ENCODE measurements around the gene KLK12.

The KLK12 gene

DNA sequence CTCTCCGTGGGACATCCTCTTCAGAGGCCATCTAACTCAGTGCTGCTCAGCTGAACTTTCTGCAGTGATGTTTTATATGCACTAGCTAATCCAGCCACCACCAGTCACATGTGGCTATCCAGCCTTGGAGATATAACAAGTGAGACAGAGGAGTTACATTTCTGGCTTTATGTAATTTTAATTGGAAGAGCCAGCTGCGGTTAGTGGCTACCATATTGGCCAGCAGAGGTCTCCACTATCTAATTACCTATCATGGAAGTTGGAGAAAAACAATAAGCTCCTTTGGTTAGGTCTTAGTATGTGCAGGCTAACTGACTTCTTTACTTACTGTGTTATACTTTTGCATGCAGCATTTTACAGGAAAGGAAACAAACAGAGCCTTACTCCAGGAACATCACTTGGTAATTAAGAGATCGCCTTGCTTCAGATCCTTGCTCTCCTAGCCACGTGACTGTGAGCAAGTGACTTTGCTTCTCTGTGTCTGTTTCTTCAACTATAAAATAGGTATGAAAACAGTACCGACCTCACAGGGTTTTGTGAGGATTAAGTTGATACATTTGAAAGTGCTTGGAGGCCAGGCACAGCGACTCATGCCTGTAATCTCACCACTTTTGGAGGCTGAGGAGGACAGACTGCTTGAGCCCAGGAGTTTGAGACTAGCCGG is 13.7 kb downstream of the KLK12 start:
- Histone ChIP-seq H3K27ac (ENCODE audit: low read depth, low read length) (no peak overlapping the region), H3K4me1 (ENCODE audit: control insufficient read depth in 5 of 5, insufficient read depth in 5 of 5, low read length in 5 of 5) (peaks cover 0 to 25% (median 20%) of the 10 kb centered on the region in 5 donors), H3K9me3 (ENCODE audit: control insufficient read depth in 5 of 5, low read length in 5 of 5) (no peaks in the 10 kb centered on the region), H3K36me3 (ENCODE audit: control insufficient read depth in 5 of 5, insufficient read depth in 5 of 5, low read length in 5 of 5) (no peaks in the 10 kb centered on the region), H3K27me3 (ENCODE audit: control insufficient read depth in 5 of 5, insufficient read depth in 4 of 5, low read length in 5 of 5) (peaks cover 36 to 68% (median 50%) of the 10 kb centered on the region in 5 donors), H3K4me3 (ENCODE audit: low read depth in 1 of 5, low read length in 5 of 5) (no peak overlapping the region), H3K9ac (ENCODE audit: low read length in 5 of 5) (no peak overlapping the region)

DNA sequence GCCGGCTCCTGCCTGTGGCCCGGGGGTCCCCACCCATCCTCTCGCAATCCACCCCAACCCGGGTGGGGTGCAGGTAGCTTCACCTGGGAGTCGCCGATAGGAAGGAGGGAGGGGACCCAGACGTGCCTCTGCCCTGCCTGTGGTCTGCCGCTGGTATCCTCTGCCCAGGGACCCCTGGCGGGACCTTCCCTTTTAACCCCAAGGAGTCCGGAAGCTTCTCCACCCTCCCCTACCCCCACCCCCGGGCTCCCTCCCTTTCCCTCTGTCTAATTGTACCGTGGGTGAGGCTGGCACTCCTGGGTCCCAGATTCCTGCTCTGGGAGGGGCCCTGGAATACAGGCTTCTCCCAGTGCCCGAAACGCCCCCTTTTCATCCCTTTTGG is 15.3 kb downstream of the KLK12 start, which contains the start of gene KLK10:
TSS of gene KLK10 (minus strand) at position 166 of the 382 bp plus-strand sequence. CDS start 579 bp downstream, outside the sequence.
- Histone ChIP-seq H3K4me1 (ENCODE audit: control insufficient read depth in 5 of 5, insufficient read depth in 5 of 5, low read length in 5 of 5) (peaks cover 0 to 25% (median 20%) of the 10 kb centered on the region in 5 donors), H3K27ac (ENCODE audit: low read depth, low read length) (no peak within 1 kb of the TSS), H3K4me3 (ENCODE audit: low read depth in 1 of 5, low read length in 5 of 5) (peak within 1 kb of the TSS in 2 of 5 donors; percentile 18 to 50), H3K36me3 (ENCODE audit: control insufficient read depth in 5 of 5, insufficient read depth in 5 of 5, low read length in 5 of 5) (no peaks in the 10 kb centered on the region), H3K27me3 (ENCODE audit: control insufficient read depth in 5 of 5, insufficient read depth in 4 of 5, low read length in 5 of 5) (peaks cover 36 to 67% (median 54%) of the 10 kb centered on the region in 5 donors), H3K9me3 (ENCODE audit: control insufficient read depth in 5 of 5, low read length in 5 of 5) (no peaks in the 10 kb centered on the region), H3K9ac (ENCODE audit: low read length in 5 of 5) (no peak within 1 kb of the TSS)

DNA sequence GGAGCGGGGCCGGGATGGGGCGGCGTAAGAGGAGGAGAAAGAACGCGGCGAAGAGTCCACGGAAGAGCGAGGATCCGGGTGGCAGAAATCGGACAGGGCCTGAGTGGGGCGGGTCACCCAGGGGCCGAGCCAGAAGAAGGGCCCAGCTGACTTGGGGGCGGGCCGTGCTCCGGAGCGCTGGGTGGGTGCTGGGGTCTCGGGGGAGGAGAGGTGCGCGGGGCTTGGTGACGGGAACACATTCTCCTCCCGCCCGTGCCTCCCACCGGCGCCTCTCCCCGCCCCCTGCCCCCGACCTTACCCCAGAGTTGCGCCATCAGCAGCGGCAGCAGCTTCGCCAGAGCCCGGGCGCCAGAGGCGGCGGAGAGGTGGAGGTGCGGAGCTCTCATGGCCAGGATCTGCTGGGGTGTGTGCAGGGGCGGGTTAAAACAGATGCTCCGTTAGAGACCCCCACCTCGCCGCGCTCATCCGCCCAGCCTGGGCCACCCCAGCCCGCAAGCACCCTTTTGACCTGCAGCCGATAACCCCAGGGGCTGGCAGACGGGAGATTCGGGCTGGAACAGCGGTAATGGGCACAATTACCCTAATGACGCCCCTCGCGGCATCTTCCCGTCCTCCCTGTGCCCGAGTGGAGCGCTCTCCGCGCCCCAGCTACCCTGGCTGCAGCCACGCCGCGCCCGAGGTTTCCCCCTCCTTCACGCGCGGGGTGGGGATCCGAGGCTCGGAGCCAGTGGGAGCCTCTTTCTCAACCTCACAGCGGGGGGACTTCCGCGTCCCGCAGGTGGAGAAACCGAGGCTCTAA is 15.9 kb downstream of the KLK12 start:
- Histone ChIP-seq H3K4me3 (ENCODE audit: low read depth in 1 of 5, low read length in 5 of 5) (peak overlapping the region in 2 of 5 donors; percentile 18 to 50), H3K27ac (ENCODE audit: low read depth, low read length) (no peak overlapping the region), H3K36me3 (ENCODE audit: control insufficient read depth in 5 of 5, insufficient read depth in 5 of 5, low read length in 5 of 5) (no peaks in the 10 kb centered on the region), H3K27me3 (ENCODE audit: control insufficient read depth in 5 of 5, insufficient read depth in 4 of 5, low read length in 5 of 5) (peaks cover 39 to 67% (median 54%) of the 10 kb centered on the region in 5 donors), H3K9me3 (ENCODE audit: control insufficient read depth in 5 of 5, low read length in 5 of 5) (no peaks in the 10 kb centered on the region), H3K4me1 (ENCODE audit: control insufficient read depth in 5 of 5, insufficient read depth in 5 of 5, low read length in 5 of 5) (peaks cover 0 to 25% (median 20%) of the 10 kb centered on the region in 5 donors), H3K9ac (ENCODE audit: low read length in 5 of 5) (no peak overlapping the region)

DNA sequence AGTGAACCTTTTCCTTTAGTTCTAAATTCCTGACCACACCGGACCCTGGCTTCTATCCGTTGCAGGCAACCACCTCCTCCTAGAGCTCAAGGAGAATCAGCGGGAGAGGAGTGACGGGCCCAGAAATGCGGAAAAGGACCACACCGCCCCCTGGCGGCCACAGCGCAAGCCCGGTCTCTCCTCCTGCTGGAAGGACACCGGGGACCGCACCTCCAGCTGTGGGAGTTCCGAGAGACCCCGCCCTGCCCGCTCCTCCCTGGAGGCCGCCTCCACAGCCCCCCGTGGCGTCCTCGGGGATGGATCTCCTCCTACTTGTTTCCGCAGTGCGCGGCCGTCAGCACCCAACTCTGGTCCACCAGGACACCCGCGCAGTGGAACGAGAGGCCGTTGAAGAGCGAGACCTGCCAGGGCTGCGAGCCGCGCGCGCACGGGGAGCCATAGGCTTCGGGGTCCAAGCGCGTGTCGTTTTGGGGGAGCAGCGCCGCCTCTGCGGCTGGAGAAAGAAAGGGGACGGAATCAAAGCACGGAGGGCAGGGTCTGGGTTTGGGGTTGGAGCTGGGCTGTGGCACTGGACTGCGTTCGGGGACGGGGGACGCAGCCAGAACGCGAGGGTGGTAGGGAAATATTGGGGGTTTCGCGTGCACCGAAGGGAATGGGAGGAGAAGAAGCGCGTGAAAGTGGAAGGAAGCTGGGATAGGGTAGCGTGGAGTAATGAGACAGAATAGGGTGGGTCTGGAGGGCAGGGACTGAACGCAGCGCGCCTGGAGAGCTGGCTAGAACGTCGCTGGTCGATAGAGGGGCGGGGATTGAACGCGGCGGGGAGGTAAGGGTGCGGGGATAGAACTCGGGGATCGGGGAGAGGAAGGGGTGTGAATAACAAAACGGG is 17.8 kb downstream of the KLK12 start:
- H3K27me3 ChIP-seq (ENCODE audit: control insufficient read depth in 5 of 5, insufficient read depth in 4 of 5, low read length in 5 of 5) = peaks cover 36 to 63% (median 49%) of the 10 kb centered on the region in 5 donors
- no peak overlapping the region for H3K9ac ChIP-seq (ENCODE audit: low read length in 5 of 5)
- no peaks in the 10 kb centered on the region for H3K36me3 ChIP-seq (ENCODE audit: control insufficient read depth in 5 of 5, insufficient read depth in 5 of 5, low read length in 5 of 5)
- no peak overlapping the region for H3K27ac ChIP-seq (ENCODE audit: low read depth, low read length)
- peaks cover 0 to 25% (median 20%) of the 10 kb centered on the region in 5 donors for H3K4me1 ChIP-seq (ENCODE audit: control insufficient read depth in 5 of 5, insufficient read depth in 5 of 5, low read length in 5 of 5)
- H3K4me3 ChIP-seq (ENCODE audit: low read depth in 1 of 5, low read length in 5 of 5) = peak overlapping the region in 3 of 5 donors; percentile 34 to 54 (median 42)
- H3K9me3 ChIP-seq (ENCODE audit: control insufficient read depth in 5 of 5, low read length in 5 of 5) = no peaks in the 10 kb centered on the region

DNA sequence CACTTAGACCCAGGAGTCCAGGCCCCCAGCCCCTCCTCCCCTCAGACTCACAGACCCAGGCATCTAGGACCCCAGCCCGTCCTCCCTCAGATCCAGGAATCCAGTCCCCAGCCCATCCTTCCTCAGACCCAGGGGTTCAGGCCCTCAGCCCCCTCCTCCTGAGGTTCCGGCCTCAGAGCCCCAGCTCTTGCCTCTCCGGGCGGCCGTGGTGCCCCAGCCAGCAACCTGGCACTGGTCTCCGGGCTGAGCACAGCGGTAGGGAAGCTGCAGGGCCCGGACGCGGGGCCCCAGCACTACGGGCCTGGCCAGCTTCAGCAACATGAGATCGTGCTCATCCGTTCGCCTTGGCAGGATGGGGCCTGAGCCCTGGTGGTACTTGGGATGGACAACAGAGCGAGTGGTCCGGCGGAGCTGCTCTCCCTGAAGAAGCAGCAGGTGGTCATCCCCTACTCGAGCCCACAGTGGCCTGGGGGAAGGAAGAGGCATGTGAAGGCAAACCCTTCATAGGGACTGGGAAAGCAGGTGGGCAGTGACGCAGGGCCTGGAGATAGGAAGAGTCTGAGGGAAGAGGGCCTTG is 19.0 kb downstream of the KLK12 start:
- no peak overlapping the region for H3K9ac ChIP-seq (ENCODE audit: low read length in 5 of 5)
- H3K4me3 ChIP-seq (ENCODE audit: low read depth in 1 of 5, low read length in 5 of 5) = no peak overlapping the region
- no peak overlapping the region for H3K27ac ChIP-seq (ENCODE audit: low read depth, low read length)
- no peaks in the 10 kb centered on the region for H3K36me3 ChIP-seq (ENCODE audit: control insufficient read depth in 5 of 5, insufficient read depth in 5 of 5, low read length in 5 of 5)
- H3K9me3 ChIP-seq (ENCODE audit: control insufficient read depth in 5 of 5, low read length in 5 of 5) = no peaks in the 10 kb centered on the region
- peaks cover 36 to 67% (median 50%) of the 10 kb centered on the region in 5 donors for H3K27me3 ChIP-seq (ENCODE audit: control insufficient read depth in 5 of 5, insufficient read depth in 4 of 5, low read length in 5 of 5)
- peaks cover 0 to 25% (median 16%) of the 10 kb centered on the region in 5 donors for H3K4me1 ChIP-seq (ENCODE audit: control insufficient read depth in 5 of 5, insufficient read depth in 5 of 5, low read length in 5 of 5)

DNA sequence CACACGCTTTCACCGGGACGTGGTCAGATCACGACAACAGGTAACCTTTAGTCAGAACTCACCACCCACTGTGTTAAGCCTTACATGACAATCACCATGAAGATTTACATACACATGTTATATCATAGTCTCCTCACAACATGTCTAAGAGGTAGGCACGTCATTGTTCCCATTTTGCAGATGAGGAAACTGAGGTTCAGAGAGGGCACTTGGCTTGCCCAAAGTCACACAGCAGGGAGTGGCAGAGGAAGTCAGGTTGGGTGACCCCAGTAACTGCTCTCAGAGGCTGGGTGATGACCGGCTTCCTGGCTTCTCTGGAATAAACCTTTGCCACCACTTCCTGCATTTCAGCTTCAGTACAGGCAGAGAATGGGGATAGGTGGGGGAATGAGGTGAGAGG is 20.6 kb downstream of the KLK12 start:
- Histone ChIP-seq H3K9me3 (ENCODE audit: control insufficient read depth in 5 of 5, low read length in 5 of 5) (no peaks in the 10 kb centered on the region), H3K27ac (ENCODE audit: low read depth, low read length) (no peak overlapping the region), H3K4me1 (ENCODE audit: control insufficient read depth in 5 of 5, insufficient read depth in 5 of 5, low read length in 5 of 5) (peaks cover 0 to 15% (median 13%) of the 10 kb centered on the region in 5 donors), H3K9ac (ENCODE audit: low read length in 5 of 5) (no peak overlapping the region), H3K36me3 (ENCODE audit: control insufficient read depth in 5 of 5, insufficient read depth in 5 of 5, low read length in 5 of 5) (no peaks in the 10 kb centered on the region), H3K4me3 (ENCODE audit: low read depth in 1 of 5, low read length in 5 of 5) (no peak overlapping the region), H3K27me3 (ENCODE audit: control insufficient read depth in 5 of 5, insufficient read depth in 4 of 5, low read length in 5 of 5) (peaks cover 26 to 60% (median 53%) of the 10 kb centered on the region in 5 donors)

DNA sequence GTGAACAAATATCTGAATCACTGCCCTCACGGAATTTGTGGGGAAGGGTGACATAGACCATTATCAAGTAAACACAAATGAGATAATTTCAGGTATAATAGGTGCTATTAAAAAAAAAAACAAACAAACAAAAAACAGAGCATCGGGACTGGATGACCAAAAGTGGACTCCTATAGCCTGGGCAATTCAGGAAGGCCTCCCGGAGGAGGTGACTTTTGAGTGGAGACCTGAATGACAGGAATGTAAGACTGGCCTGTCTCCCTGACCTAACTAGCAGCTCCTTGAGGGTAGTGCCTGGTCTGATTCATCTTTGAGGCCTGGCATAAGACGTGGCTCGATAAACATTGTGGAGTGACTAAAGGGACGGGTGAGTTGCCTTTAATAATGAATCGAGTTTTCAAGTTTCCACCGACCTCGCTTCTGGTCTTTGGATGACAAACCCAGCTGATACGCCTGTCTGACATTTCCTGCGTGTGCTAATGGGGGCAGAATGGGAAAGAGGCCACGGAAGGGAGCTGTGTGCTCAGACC is 22.1 kb downstream of the KLK12 start:
- no peak overlapping the region for H3K9ac ChIP-seq (ENCODE audit: low read length in 5 of 5)
- H3K4me1 ChIP-seq (ENCODE audit: control insufficient read depth in 5 of 5, insufficient read depth in 5 of 5, low read length in 5 of 5) = peaks cover 0 to 10% (median 8%) of the 10 kb centered on the region in 5 donors
- H3K4me3 ChIP-seq (ENCODE audit: low read depth in 1 of 5, low read length in 5 of 5) = no peak overlapping the region
- peaks cover 22 to 55% (median 51%) of the 10 kb centered on the region in 5 donors for H3K27me3 ChIP-seq (ENCODE audit: control insufficient read depth in 5 of 5, insufficient read depth in 4 of 5, low read length in 5 of 5)
- H3K36me3 ChIP-seq (ENCODE audit: control insufficient read depth in 5 of 5, insufficient read depth in 5 of 5, low read length in 5 of 5) = no peaks in the 10 kb centered on the region
- no peaks in the 10 kb centered on the region for H3K9me3 ChIP-seq (ENCODE audit: control insufficient read depth in 5 of 5, low read length in 5 of 5)
- no peak overlapping the region for H3K27ac ChIP-seq (ENCODE audit: low read depth, low read length)

DNA sequence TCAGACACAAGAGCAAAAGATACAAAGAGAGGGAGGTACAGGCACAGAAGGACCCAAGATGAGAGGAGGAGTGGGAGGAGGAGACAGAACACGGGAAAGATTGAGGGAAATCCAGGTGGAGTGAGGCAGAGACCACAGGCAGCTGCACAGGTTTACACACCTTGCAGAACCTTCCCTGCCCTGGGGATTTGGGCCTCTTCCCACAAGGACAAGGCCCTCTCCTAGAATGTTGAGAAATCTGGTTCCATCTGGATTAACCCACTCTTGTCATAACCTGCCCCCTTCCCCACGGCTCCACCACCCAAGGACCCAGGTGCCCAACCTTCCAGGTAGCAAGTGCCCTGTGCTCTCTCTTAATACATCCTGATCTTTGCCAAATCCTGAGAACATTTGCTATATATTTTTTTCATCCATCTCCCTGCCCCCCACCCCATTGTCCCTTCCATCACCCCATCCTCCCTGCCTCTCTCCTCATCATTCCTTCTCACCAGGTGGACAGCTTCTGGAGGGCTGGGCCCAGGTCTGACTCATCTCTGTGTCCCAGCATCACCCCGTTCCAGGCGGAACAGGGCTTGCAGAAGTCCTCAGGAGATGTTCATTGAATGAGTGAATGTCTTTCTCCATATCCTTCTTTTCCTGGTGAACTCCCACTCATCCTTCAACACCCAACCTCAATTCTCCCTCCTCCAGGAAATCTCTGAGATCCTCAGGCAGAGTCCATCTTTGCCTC is 24.6 kb downstream of the KLK12 start:
- no peak overlapping the region for H3K4me3 ChIP-seq (ENCODE audit: low read depth in 1 of 5, low read length in 5 of 5)
- no peaks in the 10 kb centered on the region for H3K4me1 ChIP-seq (ENCODE audit: control insufficient read depth in 5 of 5, insufficient read depth in 5 of 5, low read length in 5 of 5)
- peaks cover 17 to 44% (median 42%) of the 10 kb centered on the region in 5 donors for H3K27me3 ChIP-seq (ENCODE audit: control insufficient read depth in 5 of 5, insufficient read depth in 4 of 5, low read length in 5 of 5)
- H3K36me3 ChIP-seq (ENCODE audit: control insufficient read depth in 5 of 5, insufficient read depth in 5 of 5, low read length in 5 of 5) = no peaks in the 10 kb centered on the region
- no peaks in the 10 kb centered on the region for H3K9me3 ChIP-seq (ENCODE audit: control insufficient read depth in 5 of 5, low read length in 5 of 5)
- no peak overlapping the region for H3K9ac ChIP-seq (ENCODE audit: low read length in 5 of 5)
- no peak overlapping the region for H3K27ac ChIP-seq (ENCODE audit: low read depth, low read length)

All from subcutaneous abdominal adipose tissue (tissue), 5 donors.